Skeletal muscle cell (primary cell): Measurements from ENCODE around the gene SH3RF3.

ENCODE experiments used
- DNase-seq: peaks from one replicate; pipeline ENCODE4 v3.0.0-alpha.2; 2010; ENCODE audit warnings: low read depth
- H3K4me3 ChIP-seq: 2 replicates; pipeline ENCODE4 v1.5.1; 2011; ENCODE audit warnings: low read depth, mild to moderate bottlenecking, control low read depth, low read length, moderate library complexity

SH3RF3 gene

GRCh38 chr2:109373791-109374547 lies 245.0 kb downstream of the SH3RF3 start:
- DNase-seq = no peak

GRCh38 chr2:109374548-109375130 lies 245.6 kb downstream of the SH3RF3 start:
- no peak for DNase-seq
- no peak overlapping the region for H3K4me3 ChIP-seq

More at GRCh38 chr2:109373791-109374547, 245.0 kb downstream of the SH3RF3 start:
- no peak overlapping the region for H3K4me3 ChIP-seq

GRCh38 chr2:109375131-109375561 lies 246.1 kb downstream of the SH3RF3 start:
- H3K4me3 ChIP-seq = no peak overlapping the region
- no peak for DNase-seq

- no peak overlapping the region for H3K4me3 ChIP-seq
- no peak for DNase-seq
Measured at GRCh38 chr2:109375656-109376055, 246.7 kb downstream of the SH3RF3 start.

GRCh38 chr2:109376115-109376514 lies 247.1 kb downstream of the SH3RF3 start:
- H3K4me3 ChIP-seq = no peak overlapping the region
- DNase-seq = no peak

- DNase-seq = no peak
- no peak overlapping the region for H3K4me3 ChIP-seq
Measured at GRCh38 chr2:109376796-109377495, 247.9 kb downstream of the SH3RF3 start.

GRCh38 chr2:109377976-109378375 lies 249.0 kb downstream of the SH3RF3 start:
- no peak for DNase-seq
- no peak overlapping the region for H3K4me3 ChIP-seq

- no peak for DNase-seq
Measured at GRCh38 chr2:109378682-109379081, 249.7 kb downstream of the SH3RF3 start.

GRCh38 chr2:109379507-109379906 lies 250.5 kb downstream of the SH3RF3 start:
- no peak overlapping the region for H3K4me3 ChIP-seq
- no peak for DNase-seq

More at GRCh38 chr2:109378682-109379081, 249.7 kb downstream of the SH3RF3 start:
- no peak overlapping the region for H3K4me3 ChIP-seq

- peak; percentile 19 for DNase-seq
- no peak overlapping the region for H3K4me3 ChIP-seq
Measured at GRCh38 chr2:109380502-109381326, 251.7 kb downstream of the SH3RF3 start.

GRCh38 chr2:109381327-109381820 lies 252.4 kb downstream of the SH3RF3 start:
- H3K4me3 ChIP-seq = no peak overlapping the region
- no peak for DNase-seq

GRCh38 chr2:109382226-109382895 lies 253.4 kb downstream of the SH3RF3 start:
- no peak overlapping the region for H3K4me3 ChIP-seq
- DNase-seq = no peak

- H3K4me3 ChIP-seq = no peak overlapping the region
- DNase-seq = peak; percentile 52
Measured at GRCh38 chr2:109382951-109383350, 253.9 kb downstream of the SH3RF3 start.

GRCh38 chr2:109383505-109384307 lies 254.7 kb downstream of the SH3RF3 start:
- DNase-seq = no peak
- H3K4me3 ChIP-seq = no peak overlapping the region

- no peak for DNase-seq
- no peak overlapping the region for H3K4me3 ChIP-seq
Measured at GRCh38 chr2:109384308-109385271, 255.6 kb downstream of the SH3RF3 start.

GRCh38 chr2:109385506-109385905 lies 256.5 kb downstream of the SH3RF3 start:
- DNase-seq = no peak
- no peak overlapping the region for H3K4me3 ChIP-seq
